ENCODE results near the gene TPCN2.

Gene TPCN2

GRCh38 chr11:69078930-69079605 lies 30.3 kb downstream of the TPCN2 start:
- no peak for DNase-seq

GRCh38 chr11:69079661-69080256 lies 31.0 kb downstream of the TPCN2 start:
- DNase-seq = no peak

GRCh38 chr11:69080257-69080995 lies 31.7 kb downstream of the TPCN2 start:
- peak in 1 of 6 experiments; percentile 9 for DNase-seq

- no peak for DNase-seq
Observed at GRCh38 chr11:69081180-69081579, 32.4 kb downstream of the TPCN2 start.

GRCh38 chr11:69083531-69084247 lies 35.0 kb downstream of the TPCN2 start:
- DNase-seq = no peak

GRCh38 chr11:69084371-69084770 lies 35.6 kb downstream of the TPCN2 start:
- DNase-seq = no peak

GRCh38 chr11:69085490-69086095 lies 36.9 kb downstream of the TPCN2 start:
- no peak for DNase-seq

GRCh38 chr11:69086152-69087132 lies 37.7 kb downstream of the TPCN2 start:
- no peak for DNase-seq

GRCh38 chr11:69087133-69087524 lies 38.4 kb downstream of the TPCN2 start:
- no peak for DNase-seq

- DNase-seq = no peak
Observed at GRCh38 chr11:69087811-69088210, 39.1 kb downstream of the TPCN2 start.

- DNase-seq = peak; percentile 12 to 39 (median 22)
Observed at GRCh38 chr11:69088676-69089146, 40.0 kb downstream of the TPCN2 start.

- no peak for DNase-seq
Observed at GRCh38 chr11:69089258-69089657, 40.5 kb downstream of the TPCN2 start.

- DNase-seq = no peak
Observed at GRCh38 chr11:69091638-69092165, 43.0 kb downstream of the TPCN2 start.

- no peak for DNase-seq
Observed at GRCh38 chr11:69092263-69092662, 43.5 kb downstream of the TPCN2 start.

GRCh38 chr11:69093106-69093505 lies 44.4 kb downstream of the TPCN2 start:
- no peak for DNase-seq

GRCh38 chr11:69094111-69094914 lies 45.6 kb downstream of the TPCN2 start:
- no peak for DNase-seq

GRCh38 chr11:69094915-69095290 lies 46.2 kb downstream of the TPCN2 start:
- no peak for DNase-seq

GRCh38 chr11:69095300-69095699 lies 46.6 kb downstream of the TPCN2 start:
- no peak for DNase-seq

GRCh38 chr11:69096473-69096872 lies 47.7 kb downstream of the TPCN2 start:
- no peak for DNase-seq

GRCh38 chr11:69097263-69097662 lies 48.5 kb downstream of the TPCN2 start:
- DNase-seq = no peak

GRCh38 chr11:69099180-69099579 lies 50.4 kb downstream of the TPCN2 start:
- no peak for DNase-seq

All from stimulated activated naive CD4-positive, alpha-beta T cell (primary cell).